SH-SY5Y (cell line): Measurements from ENCODE around the gene ARL6IP4.

Experiments used
- GATA2 ChIP-seq: IDR thresholded peaks from 2 replicates; pipeline ENCODE4 v1.6.1; 2011; ENCODE audit warnings: mild to moderate bottlenecking, low read depth, low read length
- GATA3 ChIP-seq: IDR thresholded peaks from 2 replicates; pipeline ENCODE4 v1.6.1; 2011; ENCODE audit warnings: low read depth, mild to moderate bottlenecking, low read length, moderate library complexity

ARL6IP4 gene

DNA sequence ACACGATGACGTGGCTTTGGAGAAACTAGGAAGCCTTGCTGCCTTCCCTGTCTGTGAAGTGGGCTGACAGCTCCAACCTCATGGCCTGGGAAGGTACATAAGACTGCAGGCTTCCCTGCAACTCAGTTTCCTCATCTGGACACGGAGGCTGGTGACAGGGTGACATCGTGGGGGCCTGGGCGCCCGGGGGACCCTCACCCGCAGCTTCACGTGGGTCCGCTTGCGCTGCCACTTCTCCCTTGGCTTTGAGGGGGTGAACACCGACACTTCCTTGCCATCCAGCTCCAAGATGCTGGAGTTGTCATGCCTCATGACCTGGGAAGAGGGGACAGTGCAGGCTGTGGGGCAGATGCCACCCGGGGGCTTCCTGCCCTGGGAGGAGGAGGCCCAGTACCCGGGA is 7.6 kb downstream of the ARL6IP4 start:
- no peak for TF ChIP-seq GATA3
- no peak for TF ChIP-seq GATA2

DNA sequence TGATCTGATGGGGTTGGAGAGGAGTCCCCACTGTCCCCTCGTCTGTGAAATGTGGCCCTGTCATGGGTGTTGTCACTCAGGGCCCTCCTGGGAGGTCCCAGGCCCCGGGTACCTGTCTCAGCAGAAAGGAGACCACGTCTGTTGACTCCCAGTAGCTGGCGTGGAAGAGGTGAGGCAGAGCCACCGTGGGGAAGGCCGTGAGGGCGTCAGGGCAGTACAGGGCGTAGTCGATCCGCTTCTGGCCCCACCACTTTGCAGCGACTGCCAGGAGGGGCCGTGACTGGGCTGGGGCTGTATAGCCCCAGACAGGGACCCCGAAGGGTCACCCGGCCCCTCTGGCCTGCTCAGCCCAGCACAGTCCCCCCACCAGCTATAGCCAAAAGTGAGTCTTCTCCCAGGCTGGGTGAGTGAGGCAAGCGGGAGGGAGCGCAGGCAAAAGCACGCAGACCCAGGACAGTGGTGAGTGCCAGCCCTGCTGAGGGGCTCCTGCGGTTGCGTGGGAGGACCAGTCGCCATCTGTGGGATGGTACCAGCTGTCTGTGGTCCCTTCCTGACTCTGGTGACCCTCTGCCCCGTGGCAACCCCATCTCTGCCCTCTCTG is 8.2 kb downstream of the ARL6IP4 start:
- TF ChIP-seq GATA3 (no peak), GATA2 (no peak)

DNA sequence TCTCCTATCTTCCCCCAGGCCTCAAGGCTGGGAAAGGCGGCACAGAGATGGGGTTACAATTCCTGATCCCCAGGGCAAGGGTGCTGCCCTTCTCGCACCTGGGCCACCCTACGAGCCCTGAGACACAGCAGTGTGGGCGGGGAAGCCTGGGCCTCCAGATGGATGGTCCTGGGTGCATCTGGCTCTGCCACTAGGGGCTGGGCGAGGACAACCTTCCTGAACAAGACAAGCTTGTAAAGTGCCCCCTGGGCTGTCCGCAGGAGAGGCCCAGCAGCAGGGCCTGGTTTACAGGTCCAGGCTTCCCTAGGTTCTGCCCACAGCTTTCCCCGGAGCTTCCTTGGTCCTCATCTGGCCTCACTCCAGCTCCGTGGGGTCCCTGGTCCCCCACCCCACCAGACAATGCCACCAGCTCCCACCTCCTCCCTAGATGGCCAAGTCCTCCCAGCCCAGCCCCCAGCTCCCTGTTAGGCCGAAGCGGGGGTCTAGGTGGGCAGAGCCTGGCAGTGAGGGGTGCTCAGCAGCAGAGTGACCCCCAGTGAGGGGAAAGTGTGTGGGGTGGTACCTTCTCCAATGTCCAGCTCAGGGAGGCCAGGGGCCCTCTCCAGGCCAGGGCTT is 8.9 kb downstream of the ARL6IP4 start:
- TF ChIP-seq GATA3 (no peak), GATA2 (no peak)

DNA sequence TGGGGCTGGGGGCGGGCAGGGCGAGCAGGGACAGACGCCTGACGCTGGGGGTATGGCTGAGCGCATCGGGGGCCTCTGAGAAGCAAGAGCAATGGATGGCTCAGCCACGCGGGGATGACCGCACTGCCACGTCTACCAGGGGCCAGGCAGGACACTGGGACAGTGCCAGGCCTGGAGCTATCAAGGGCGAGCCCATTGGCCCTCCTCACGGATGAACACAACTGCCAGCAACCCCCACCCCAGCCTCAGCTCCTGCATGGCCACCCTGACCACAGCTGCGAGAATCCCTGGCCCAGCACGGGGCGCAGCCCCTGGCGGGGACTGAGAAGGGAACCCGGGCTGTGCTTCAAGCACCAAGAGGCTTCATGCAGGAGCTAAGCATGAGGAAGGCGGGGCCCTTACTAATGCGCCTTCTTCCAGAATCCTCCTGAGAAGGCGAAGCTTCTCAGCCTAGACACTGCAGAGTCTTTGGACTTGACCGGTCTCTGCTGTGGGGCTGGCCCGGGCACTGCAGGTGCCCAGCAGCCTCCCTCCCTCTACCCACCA is 9.5 kb downstream of the ARL6IP4 start:
- no peak for TF ChIP-seq GATA2
- no peak for TF ChIP-seq GATA3

DNA sequence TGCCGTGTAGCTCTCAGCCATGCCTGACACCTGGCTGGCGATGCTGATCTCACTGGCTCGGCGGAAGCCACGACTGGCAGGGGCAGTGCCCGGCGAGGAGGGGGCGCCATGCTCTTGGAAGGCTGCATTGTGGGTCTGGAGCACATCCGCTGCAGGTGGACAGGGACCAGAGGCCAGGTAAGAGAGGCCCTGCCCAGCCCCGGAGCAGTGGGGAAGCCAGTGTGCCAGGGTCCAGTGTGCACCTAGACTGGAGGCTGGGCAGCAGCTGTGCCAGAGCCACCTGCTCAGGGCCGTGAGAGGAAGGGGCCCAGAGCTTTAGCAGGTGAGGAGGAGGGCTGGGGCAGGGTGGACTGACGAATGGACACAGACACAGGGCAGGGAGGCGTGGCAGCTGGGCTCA is 10.1 kb downstream of the ARL6IP4 start:
- no peak for TF ChIP-seq GATA2
- no peak for TF ChIP-seq GATA3

DNA sequence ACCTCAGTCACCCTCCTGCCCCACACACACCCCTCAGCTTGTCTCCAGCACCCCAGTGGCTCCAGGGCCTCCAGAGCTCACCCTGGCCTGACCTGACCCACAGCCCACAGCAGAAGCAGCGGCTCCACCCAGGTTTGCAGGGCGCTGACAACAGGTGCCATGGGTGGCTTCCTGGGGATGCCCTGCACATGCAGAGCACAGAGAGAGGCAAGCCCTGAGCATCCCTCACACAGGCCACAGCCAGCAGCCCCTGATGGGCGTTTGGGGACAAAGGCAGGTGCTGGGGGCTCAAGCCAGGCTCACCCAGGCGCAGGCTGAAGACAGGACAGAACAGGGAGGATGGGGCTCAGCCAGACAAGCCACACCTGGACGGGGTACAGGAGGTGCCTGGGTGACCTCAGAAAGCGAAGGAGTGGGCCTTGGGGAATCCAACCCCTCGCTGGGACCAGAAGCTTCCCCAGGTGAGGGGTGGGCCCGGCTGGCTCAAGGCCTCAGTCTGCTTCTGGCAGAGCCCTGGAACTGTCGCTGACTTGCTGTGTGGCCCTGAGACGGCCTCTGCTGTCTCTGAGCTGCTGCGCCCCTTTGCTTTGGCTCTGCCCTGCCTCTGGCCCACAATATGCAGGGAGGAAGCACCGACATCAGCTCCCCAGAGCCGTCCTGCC is 10.6 kb downstream of the ARL6IP4 start:
- TF ChIP-seq GATA2 (no peak), GATA3 (no peak)

DNA sequence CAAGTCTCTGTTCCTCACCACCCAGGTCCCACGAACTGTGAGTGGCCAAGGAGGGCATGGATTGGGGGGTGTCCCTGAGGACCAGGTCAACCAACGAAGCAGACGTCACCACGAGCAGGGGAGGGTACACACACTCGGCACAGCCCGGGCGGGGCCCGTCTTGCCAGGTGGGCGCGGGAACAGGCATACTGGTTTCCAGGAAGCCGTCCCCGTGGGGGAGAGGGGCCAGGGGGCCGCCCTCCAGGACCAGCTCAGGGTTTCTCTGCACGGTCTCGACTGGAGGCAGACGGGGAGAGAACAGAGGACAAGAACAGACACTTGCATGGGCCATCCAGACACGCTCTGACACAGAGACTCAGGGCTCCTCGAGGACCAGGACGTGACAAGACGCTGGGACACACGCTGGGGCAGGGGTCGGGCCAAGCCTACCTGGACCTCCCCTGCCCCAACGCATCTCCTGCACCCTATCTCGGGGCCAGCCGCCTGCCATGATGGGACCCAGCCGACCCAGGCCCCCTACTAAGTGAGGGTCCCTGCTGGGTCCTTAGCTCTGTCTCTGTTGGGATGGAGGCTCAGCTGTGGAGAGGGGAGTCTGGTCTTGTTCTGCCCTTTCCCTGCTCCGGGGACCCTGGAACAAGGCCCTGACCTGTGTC is 11.3 kb downstream of the ARL6IP4 start:
- TF ChIP-seq GATA2: no peak
- TF ChIP-seq GATA3: no peak

DNA sequence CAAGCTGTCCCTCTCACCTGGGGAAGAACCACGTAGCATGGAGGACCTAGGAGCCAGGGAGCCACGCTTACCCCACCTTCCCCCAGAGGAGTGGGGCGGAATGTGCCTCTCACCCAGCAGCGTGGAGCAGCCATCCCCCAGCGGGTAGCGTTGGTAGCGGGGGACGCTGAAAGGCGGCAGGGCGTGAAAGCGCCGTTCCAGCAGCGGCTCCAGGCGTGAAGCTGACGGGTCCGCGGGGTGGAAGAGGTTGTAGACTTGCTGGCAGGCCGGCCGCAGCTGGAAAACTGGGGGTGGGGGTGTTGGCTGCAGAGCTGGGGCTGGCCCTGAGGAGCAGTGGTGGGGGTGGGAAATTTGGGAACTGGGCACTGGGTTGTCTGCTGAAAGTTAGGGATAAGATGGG is 11.9 kb downstream of the ARL6IP4 start:
- TF ChIP-seq GATA3: no peak
- TF ChIP-seq GATA2: no peak

DNA sequence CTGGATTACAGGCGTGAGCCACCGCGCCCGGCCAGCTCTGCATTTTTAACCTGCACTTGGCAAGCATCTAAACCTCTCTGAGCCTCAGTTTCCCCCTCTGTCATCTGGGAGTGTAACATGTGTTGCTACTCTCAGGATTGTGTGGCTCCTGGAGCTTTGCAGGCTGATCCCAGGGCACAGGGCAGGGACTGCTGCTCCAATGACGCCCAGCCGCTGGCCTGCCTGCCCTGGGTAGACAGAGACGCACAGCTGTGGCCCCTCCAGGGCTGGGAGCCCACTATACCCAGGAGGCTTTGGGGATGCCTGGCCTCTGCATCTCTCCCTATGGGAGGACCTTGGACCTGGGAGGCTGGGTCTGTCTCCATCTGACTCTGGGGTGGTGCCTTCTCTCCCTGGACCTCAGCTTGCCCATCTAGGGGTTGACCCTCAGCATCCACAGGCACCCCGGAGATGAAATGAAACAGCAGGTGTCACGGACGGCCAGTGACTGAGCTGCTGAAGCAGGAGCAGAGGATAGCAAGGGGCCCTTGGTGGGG is 13.7 kb downstream of the ARL6IP4 start:
- TF ChIP-seq GATA2 (no peak), GATA3 (no peak)

DNA sequence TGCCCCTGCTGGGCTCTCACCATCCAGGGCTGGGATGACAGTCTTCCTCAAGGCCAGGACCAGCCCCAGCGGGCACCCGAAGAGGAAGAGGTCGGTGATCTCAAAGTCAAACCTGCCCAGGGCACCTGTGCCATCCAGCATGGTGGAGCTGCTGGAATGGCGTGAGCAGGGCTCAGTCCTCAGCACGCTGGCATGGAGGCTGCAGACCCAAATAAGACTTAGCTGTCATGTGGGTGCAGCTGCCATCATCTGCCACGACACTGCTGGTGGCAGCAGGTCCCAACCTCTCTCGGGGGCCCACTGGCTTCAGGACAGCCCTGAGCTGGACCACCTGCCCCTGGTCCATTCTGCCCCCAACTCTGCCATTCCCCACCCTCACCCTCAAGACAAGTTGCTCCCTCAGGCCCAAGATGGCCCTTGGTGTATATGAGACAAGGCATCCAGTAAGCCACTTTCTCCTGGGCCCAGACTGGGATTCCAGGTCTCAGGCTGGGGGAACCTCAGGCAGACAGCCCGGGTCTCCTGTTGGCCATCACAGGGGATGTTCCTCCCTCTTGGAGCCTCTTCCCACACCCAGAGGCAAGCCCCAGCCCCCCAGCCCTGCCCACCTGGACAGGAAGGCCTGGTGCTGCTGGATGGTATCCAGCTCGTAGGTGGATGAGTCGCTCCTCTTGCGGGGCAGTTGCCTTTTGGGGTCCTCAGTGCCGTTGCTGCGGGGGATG is 14.5 kb downstream of the ARL6IP4 start:
- no peak for TF ChIP-seq GATA2
- TF ChIP-seq GATA3: no peak

DNA sequence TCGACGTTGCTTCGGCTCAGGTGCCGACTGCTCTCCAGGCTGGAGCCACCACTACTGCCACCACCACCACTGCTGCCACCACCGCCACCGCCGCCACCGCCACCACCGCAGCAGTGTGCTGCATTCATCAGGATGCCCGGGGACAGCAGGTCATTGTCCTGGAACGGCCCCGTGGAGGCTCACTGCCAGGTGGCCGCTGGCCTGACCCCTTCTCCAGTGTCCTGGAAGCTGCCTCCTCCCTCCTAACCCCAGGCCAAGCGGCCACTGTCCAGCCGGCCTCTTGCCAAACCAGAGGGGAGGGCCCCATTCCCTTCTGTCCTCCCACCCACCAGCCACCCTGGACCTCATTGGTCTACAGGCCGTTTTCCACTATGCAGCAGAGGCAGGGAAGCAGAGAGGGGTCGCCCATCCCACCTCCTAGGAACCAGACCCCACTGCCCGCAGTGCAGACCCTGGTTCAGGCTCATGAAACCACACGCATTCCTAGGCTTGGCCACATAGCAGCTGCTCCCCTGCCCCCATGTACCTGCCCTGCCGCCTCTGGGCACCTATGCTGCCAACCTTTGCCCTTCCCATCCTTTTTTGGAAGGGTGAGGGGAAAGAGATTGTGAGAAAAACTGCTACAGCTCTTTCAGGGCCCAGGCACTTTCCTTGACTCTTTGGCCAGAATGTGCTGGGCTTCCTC is 15.2 kb downstream of the ARL6IP4 start:
- TF ChIP-seq GATA3: no peak
- TF ChIP-seq GATA2: no peak

DNA sequence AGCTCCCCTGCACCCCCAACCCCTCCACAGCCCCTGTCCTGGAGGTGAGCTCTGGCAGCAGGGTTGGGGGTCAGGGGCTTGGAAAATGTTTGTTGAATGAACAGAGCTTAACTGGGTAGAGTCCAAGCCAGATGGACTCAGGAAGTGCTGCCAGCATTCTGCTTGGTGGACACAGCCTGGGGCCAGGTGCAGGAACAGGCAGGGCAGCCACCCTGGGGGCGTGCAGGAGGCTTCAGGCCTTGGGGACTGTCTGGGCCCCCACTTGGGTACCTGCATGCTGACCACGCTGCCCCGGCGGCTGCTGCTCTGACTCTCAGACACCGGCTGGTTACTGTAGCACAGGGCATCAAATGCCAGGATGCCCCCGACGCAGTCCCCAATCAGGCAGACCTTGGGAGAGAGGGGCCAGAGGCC is 15.7 kb downstream of the ARL6IP4 start:
- no peak for TF ChIP-seq GATA2
- no peak for TF ChIP-seq GATA3

DNA sequence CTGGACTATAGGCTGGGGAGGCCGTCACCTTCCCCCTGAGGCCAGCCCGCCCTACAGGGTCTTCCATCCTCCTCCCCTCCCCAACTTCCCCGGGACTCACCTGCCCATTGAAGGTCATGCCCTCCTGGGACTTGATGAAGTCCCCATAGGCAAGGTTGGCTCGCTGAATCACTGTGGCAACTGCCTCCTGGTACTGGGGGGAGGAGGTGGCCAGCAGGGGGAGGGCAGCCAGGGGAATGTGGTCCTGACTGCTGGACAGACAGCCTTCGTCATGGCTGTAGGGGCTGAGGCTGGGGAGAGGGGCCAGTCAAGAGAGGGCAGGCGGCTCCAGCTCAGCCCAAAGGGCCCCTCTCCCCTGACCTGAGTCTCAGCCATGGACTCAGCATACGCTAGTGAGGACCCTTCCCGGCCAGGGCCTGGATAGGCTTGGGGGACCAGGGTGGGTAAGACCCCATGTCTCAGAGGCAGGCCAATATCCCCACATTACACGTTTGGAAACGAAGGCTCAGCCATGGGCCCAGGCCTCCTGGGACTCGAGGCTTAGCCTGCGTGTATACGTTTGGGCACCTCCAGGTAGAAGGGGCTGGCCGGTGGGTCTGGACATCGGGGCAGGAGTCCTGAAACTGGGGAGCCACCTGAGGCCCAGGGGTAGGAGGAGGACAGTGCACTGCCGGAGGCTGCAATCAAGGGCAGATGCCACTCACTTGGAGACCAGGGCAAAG is 16.3 kb downstream of the ARL6IP4 start:
- no peak for TF ChIP-seq GATA3
- TF ChIP-seq GATA2: no peak
